T follicular helper cell (primary cell): Measurements from ENCODE around the gene GOT1.

Experiments
- DNase-seq: peaks from one replicate; pipeline ENCODE4 v3.0.0-alpha.2; 2020; ENCODE audit warnings: low read depth

The GOT1 gene

DNA sequence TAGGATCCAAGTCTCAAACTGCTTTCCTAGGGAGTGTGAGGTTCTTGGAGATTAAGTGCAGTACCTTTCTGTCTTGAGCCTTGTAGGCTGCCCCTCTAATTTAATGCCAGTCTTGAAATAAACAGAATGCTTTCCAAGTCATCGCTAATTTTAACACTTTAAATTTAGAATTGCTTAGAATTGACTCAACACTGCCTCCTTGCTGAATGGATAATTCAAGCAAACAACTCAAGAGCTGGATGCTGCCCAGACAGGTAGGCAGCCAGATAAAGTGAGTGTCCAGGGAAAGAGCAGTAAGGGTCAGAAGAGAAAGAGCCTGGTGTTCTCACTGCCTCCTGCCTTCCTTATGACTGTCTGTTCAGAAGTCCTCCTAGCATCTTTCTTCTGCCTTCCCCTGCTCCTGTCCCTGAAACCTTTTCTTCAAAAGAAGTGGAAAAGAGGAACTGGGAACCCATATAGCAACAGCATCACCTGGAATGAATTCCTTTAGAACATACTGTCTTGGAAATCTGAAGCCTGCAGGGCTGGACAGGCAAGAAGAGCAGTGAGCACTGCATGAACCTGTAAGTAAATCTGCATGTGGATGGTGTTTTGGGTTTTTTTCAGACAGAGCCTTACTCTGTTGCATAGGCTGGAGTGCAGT lies 3.1 kb upstream of the GOT1 start:
- DNase-seq = no peak

DNA sequence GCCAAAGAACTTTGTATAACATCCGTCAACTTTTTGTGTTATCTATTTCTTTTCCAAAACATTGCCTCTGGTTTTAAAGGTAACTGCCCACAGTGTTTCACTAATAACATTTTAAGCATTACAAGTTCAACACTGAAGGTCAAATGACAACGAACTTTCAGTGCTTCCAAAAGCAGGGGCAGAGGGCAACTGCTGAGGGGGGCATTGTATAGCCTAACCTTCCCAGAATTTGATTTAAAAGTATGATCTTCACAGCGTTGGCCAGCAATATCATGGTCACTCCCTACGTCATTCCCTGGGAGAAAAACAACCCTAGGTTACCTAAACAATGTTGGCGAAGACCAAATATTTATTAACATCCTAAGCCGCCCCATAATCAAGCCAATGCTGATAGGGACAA lies 2.5 kb upstream of the GOT1 start:
- no peak for DNase-seq

DNA sequence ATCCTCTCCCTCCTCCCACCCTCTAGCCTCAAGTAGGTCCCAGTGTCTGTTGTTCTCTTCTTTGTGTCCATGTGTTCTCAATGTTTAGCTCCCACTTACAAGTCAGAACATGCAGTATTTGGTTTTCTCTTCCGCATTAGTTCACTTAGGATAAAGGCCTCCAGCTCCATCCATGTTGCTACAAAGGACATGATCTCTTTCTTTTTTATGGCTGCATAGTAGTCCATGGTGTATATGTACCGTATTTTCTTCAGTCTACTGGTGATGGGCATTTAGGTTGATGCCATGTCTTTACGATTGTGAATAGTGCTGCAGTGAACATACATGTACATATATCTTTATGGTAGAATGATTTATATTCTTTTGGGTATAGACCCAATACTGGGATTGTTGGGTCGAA lies 1.6 kb upstream of the GOT1 start:
- DNase-seq = no peak

DNA sequence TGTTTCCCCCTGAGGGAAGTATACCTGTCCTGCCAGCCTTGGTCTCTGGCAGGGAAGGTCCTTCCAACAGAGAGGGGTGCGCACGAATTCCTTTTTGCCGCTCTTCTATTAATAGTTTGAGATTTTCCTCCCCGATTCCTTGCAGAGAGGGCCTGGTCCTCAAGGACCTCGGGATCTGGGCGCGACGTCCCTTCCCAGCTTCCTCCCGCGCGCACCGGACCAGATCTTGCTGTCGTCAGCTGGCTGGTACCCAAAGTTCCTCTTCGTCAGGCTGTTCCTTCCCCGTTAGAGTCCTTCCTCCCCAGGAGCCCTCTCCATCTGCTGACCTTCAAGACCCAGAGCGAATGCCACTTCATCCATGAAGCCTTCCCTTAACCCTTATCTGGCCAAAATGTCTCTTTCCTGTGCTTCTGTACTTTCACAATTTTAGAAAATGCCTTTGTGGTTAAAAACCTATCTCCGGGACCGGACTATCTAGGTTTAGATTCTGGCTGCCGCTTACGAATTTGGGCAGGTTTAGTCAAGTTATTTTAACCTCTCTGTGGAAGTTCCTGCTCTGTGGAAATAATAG lies 851 bp upstream of the GOT1 start:
- no peak for DNase-seq

DNA sequence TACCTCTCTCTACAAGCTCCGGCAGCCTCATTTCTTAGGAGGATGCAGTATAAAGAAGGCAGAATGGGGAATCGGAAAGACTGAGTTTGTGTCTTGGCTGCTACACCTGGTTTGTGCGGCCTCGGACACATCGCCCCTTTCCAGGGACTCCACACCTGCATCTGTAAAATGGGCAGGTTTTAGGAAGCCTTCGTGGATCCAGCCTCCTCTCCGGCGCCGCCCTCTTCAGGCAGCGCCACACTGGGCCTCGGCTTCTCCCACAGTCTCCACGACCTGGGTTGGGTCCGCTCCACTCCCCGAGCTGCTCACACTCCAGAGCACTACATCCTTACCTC lies 341 bp downstream of the GOT1 start:
- DNase-seq = no peak

DNA sequence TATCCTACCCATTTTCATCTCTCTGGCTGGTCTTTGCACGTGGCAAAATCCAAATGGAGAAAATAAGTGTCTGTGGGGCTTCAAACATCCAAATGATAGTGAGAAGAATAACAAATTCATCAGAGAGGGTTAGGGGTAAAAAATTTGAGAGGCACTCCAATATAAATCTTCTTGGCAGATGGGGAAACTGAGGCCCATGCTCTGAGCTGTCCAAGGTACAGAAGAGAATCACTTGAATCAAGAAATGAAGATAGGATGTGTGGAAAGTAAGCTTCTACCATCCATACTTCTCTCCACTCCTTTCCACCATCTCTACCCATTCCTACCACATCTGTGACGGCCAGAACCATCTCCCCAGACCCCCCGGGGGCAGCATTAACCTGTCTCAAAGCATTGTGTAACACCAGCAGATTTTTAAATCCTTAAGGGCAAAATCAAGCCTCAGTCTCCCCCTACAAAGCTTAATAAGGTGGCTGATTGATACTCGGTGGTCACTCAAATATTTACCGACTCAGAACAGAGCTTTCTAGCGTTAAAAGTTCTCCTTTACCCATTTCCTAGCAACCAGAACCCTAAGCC lies 818 bp downstream of the GOT1 start:
- no peak for DNase-seq

DNA sequence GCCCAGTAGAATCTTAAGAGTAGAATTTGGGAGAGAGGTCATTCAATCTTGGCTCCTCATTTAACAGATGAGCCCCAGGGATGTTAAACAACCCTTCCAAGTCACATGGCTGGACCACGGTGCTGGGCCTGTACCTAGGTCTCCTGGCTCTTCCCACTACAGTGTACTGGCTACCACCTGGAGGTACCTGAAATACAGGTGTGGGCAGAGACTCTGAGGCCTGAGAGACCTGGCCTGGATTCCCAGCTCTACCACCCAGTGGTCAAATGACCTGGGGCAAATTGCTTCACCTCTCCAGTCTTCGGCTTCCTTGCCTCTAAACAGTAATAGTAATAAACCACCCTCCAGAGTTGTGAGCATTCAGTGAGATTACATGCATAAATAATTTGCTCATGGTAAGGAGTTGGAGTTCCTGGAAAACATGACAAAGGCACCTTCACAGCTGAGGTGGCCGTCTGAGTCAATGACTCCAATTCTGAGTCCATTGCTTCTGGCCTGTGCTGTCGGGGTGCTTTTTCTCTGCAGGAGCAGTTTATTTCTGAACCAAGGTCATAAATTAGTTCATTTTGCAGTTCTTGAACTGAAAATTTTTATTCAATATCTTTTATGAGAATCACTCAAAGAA lies 2.7 kb downstream of the GOT1 start:
- DNase-seq = no peak

DNA sequence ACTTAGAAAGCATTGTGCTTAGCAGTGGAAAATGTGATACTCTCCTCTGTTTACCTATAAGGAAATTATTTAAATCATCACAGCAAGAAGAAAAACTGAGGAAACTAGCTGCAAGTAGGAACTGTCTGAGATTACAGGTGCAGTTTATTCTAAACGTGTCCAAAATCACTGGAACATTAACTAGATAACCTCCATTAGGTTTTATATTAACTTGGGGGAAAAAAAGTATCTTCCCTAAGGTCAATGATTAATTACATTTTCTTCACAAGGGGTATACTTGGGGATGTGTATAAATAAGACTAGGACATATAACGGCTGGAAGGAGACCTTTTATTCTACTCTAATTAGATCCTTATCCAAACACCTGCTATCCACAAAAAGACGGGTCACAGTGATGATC lies 3.7 kb downstream of the GOT1 start:
- DNase-seq = no peak

DNA sequence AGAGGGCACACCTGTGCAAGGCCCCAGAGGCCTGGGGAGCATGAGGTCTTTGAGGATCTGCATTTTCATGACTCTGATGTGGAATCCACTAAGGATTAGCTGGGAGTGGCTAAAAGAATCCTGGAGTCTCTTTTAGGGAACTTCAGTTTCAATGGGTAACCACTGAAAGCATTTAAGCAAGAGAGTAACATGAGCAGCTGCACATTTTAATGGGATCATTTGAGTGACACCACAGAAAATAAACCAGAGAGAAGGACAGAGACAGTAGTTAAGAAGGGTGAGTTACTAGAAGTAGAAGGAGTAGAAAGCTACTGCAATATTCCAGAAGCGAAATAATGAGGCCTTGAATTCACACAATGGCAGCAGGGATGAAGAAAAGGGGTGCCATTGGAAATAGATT lies 5.2 kb downstream of the GOT1 start:
- no peak for DNase-seq

DNA sequence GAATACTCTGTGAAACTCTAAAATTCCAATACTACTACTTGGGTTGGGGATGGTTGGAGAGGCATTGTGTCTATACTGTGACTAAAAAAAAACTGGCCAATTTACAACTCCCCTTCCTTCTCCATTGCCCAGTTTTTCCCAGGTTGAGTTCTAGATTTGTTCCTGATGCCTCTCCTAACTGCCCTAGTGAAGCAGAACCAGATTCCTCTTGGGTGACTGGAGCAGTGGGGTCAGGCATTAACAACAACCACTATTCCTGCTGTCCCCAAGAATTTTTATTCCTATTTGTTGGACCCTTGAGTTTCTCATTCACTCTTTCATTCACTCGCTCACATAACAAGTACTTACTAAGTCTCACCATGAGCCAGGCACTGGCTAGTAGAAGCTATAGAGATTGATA lies 5.8 kb downstream of the GOT1 start:
- no peak for DNase-seq

DNA sequence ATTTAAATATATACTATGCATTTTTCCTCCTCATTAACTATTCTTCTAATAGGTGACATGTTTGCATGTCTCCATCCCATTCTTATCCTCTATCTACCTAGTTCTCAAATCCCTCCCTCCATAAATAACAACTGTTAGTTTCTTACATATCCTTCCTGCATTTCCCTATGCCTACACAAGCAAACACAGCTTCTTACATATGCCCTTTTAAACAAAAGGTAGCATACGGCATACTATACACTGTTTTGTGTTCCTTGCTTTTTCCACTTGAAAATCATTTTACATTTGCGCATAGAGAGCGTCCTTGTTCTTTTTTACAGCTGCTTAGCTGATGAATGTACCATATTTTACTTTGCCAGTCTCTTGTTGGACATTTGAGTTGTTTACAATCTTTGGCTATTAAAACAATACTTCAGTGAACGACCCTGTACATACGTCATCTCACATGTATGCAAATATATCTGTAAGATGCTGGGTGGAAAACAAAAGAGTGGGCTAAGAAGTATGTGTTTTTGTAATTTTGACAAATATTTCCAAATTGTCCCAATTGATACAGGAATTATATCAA lies 7.8 kb downstream of the GOT1 start:
- no peak for DNase-seq

DNA sequence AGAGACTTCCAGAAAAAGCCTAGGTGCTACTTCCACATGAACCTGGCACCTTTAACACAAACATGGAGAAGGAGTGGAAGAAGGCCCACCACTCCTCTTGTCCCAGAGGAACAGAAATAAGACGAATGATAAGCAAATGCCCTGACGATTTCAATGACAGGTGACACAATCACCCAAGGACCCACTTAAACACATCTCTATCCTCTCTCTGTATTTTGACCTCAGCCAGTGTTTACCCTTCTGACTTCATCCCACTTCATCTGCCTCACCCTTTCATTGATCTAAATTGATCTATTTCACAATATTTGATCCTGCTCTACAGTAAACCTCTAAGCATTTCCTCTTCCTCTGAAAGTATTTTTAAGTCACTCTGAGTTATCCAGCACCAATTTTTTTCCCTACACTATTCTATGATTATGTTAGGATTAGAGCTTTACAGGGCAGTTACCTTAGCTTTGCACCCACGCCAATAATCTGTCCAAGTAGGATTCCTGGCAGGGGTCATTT lies 9.1 kb downstream of the GOT1 start:
- no peak for DNase-seq

DNA sequence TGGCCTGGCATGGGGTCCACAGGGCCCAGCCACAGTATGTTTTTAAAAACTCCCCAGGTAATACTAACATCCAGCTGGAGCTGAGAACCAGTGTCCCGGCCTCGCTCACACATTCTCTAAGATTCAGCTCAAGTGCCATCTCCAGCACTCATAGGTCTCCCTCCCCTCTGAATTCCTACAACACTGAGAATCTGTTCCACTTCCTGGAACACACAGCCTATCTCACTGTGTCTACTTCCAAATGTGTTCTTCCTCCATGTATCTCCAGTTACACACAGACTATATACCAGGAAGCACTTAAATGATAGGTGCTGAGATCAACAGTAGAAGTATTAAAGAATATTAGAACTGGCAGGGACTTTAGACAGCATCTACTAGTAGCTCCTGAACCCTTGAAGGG lies 10.7 kb downstream of the GOT1 start:
- no peak for DNase-seq

DNA sequence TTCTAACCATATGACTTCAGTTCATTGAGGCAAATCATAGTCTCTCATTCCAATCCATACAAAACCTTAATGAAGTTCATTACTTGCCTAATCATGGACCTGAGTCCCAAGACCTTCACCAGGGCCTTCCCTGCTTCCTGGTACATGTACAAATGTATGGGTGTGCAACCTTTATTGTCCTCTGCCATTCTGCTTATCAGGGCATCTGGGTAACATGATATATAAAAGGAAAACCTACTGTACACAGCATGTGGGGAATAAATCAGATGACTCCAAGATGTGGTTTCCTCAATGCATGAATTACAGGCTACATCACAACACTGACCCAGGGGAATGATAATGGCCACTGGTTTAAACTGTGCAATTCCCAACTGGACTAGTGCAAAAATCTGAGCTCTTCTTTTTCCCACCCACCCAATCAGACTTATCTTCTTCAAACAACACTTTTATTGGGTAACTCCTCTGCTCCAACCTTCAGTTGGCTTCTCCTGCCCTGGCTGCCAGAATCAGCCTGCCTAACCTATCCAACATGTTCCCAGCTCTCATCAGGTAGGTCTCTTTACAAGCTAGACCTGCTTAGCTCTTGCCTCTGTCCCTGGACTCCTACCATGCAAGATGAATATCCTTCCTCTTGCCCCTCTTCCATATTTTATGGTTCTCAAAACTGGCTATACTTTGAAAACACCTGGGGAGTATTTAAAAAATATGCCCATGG lies 11.4 kb downstream of the GOT1 start:
- no peak for DNase-seq

DNA sequence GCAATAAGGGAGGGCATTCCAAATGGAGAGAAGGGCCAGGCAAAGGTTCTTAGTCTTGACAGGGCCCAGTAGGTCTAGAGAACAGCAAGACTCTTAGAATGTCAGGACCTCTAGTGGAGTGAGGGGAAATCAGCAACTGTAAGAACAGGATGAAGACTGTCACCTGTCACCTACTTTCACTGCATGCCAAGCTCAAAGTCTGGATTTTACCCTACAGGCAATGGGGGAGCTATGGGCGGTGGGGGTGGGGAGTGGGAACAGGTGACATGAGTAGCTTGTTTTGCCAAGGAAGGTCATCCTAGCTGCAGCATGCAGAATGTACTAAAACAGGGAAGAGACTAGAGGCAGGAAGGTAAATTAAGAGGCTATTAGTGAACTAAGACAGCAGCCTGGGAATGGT lies 18.3 kb downstream of the GOT1 start:
- no peak for DNase-seq

DNA sequence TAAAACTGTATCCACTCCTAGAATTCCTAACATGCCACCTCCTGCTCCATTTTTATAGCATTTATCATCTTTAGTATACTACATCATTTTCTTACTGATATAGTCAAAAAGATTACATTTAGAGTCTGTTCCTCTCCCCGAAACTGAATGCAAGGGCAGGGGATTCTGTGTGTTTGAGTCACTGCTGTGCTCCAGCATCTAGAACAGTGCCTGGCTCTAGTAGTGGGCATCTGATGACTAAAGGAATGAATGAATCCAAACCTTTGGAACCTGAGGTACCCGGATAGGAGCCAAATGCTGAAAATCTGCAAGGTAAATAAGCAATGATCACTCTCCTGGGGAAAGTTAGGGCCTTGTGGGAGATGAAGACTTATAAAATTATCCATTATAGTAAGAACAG lies 18.9 kb downstream of the GOT1 start:
- DNase-seq = no peak

DNA sequence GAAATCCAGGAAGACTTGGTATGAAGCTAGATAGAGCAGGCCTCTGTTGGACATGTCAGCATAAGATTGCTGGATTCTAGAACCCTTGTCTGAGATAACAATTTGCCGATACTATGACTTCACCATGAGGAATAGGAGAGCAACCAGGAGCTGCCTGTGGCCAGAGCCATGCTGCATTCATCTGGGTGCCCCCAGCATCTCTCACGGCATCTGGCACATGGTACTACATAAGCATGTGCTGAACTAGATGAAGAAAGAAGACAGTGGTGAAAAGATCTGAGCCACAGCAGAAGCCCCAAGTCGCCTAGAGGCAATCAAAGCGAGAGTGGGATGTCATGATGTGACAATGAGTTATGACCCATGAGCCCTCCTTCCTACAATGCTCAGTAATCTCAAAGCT lies 19.5 kb downstream of the GOT1 start:
- DNase-seq = no peak

DNA sequence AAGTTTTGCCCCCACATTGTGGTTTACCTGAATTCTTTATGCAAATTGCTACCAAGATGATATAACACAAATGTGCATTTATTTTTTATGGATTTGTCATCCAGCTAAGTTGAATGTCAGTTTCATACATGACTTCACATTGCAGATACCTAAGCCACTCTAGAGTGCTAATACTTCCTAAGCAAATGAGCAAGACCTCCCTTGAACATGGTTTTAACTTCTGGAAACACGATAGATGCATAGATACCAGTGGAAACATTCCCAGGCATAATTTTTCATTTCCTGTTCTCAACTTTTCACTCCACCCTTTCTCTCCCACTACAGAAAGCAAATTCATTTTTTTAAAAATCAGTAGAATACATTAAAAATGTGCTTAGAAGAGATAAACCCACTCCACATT lies 20.3 kb downstream of the GOT1 start:
- no peak for DNase-seq

DNA sequence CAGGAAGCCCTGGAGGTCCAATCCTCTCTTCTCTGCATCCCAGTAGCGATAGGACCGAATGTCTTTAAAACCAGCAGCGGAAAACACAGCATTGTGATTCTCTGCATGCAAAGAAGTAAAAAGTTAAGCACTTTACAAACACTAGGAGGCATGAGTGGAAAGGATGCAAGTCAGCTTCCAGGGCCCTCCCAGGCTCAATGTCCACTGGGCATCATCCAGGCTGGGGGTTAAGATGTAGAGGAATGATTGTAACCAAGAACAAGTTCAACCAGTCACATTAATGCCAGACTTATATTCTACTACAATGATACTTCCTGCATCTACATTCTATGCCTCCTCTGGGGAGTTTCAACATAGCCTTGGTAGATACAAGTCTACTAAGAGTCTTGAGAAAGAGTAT lies 24.3 kb downstream of the GOT1 start:
- no peak for DNase-seq

DNA sequence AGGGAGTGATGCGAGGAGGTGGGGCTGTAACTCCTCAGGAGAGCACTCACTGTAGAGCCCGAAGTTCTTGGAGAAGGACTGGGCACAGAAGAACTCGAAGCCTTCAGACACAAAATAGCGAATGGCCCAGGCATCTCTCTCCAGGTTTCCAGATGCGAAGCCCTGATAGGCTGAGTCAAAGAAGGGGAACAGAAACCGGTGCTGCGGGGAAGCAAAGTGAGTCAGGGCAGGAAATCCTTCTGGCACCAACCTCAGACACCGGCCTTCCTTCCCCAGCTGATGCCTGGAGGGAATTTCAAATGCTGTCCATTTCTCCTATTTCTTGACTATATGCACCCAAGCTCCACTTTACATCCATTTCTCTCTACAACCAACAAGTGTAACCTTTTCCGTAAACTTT lies 26.8 kb downstream of the GOT1 start:
- DNase-seq = no peak

DNA sequence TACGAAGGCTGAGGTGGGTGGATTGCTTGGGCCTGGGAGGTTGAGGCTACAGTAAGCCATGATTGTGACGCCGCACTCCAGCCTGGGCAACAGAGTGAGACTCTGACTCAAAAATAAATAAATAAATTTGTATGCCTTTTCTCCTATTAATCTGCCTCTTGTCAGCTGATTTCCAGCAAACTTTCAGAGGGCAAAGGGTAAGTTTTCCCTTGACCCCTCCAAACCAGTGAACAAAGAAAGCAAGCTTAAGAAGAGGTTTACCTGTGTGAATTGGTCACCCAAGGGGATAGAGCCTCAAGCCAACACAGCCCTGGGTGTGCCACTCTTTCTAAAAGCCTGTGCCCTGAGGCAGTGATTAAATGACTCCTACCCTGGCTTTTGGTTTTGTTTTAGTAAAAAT lies 30.8 kb downstream of the GOT1 start:
- DNase-seq = no peak

DNA sequence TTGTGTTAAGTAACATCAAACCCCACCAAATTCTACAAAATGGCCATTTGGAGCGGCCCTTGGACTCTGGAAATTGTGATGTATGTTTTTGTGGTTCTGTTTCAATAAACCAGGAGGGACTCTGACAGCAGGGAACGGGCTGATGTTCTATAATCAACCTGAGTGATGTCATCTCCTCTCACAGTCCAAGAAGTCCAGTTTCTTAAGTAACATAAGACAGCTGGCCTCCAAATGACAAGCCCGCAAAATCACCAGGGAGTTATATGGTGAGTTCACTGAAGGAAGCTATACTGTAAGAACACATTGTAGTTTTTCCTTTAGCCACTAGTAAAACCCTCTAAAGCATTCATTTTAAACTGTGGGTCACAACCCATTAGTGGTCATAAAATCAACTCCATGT lies 34.0 kb downstream of the GOT1 start:
- no peak for DNase-seq
